ENCODE data around the gene RHBDL2. TPM values are rescaled to one million over a fixed set of nuclear protein-coding genes. Genes with fewer than 3 reads are reported as not detected.

The RHBDL2 gene
- total RNA-seq, 1 experiment from 2014 or later = 7.1 TPM

GRCh38 chr1:38962560-38962959 is 20.9 kb upstream of the RHBDL2 start:
- CTCF ChIA-PET = no interaction called here
- in situ Hi-C loops (cut with HindIII; ENCODE audit: low pct_unique_long_range_greater_than_20kb, low sequenced_read_pairs) = no loop called here
- H3K9me3 ChIP-seq (ENCODE audit: control insufficient read depth, insufficient read depth, low read depth, low read length) = no peaks in the 10 kb centered on the region
- ATAC-seq (no peak), DNase-seq (ENCODE audit: low read depth, low spot score) (no peak)
- POLR2A ChIA-PET = no interaction called here
- H3K4me3 ChIP-seq (ENCODE audit: low read depth in 2 of 2, low read length in 2 of 2) = no peak overlapping the region
- no TSS peak for BruUV-seq (replicated peaks)
- H3K27me3 ChIP-seq (ENCODE audit: control insufficient read depth, insufficient read depth, low read length) = no peaks in the 10 kb centered on the region
- H3K27ac ChIP-seq (ENCODE audit: low read length) = no peak overlapping the region
- H3K4me1 ChIP-seq (ENCODE audit: control insufficient read depth, insufficient read depth, low read length) = no peaks in the 10 kb centered on the region
- H3K36me3 ChIP-seq (ENCODE audit: control insufficient read depth, insufficient read depth, low read length) = no peaks in the 10 kb centered on the region
- TF ChIP-seq, protein P1, sequence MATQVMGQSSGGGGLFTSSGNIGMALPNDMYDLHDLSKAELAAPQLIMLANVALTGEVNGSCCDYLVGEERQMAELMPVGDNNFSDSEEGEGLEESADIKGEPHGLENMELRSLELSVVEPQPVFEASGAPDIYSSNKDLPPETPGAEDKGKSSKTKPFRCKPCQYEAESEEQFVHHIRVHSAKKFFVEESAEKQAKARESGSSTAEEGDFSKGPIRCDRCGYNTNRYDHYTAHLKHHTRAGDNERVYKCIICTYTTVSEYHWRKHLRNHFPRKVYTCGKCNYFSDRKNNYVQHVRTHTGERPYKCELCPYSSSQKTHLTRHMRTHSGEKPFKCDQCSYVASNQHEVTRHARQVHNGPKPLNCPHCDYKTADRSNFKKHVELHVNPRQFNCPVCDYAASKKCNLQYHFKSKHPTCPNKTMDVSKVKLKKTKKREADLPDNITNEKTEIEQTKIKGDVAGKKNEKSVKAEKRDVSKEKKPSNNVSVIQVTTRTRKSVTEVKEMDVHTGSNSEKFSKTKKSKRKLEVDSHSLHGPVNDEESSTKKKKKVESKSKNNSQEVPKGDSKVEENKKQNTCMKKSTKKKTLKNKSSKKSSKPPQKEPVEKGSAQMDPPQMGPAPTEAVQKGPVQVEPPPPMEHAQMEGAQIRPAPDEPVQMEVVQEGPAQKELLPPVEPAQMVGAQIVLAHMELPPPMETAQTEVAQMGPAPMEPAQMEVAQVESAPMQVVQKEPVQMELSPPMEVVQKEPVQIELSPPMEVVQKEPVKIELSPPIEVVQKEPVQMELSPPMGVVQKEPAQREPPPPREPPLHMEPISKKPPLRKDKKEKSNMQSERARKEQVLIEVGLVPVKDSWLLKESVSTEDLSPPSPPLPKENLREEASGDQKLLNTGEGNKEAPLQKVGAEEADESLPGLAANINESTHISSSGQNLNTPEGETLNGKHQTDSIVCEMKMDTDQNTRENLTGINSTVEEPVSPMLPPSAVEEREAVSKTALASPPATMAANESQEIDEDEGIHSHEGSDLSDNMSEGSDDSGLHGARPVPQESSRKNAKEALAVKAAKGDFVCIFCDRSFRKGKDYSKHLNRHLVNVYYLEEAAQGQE (IDR thresholded peaks at IDR 0.05; ENCODE audit: insufficient read depth in 1 of 2, low read depth in 2 of 2, low read length in 1 of 2) = no peak
- no peak for TF ChIP-seq TCF7L2 (IDR thresholded peaks at IDR 0.05; ENCODE audit: low read depth, low read length)
- TF ChIP-seq SIN3A (IDR thresholded peaks at IDR 0.05; ENCODE audit: borderline replicate concordance, insufficient read depth, low read depth, low read length) = no peak
- TF ChIP-seq CTCF (IDR thresholded peaks at IDR 0.05) = no peak
- no peak for TF ChIP-seq POLR2AphosphoS5 (IDR thresholded peaks at IDR 0.05; ENCODE audit: low read depth, low read length)
- intact Hi-C loops (cut with micrococcal nuclease; ENCODE audit: unreplicated experiment) = loop anchor here (10.0 kb wide), 1 partner anchor 88 kb away; the partner anchor contains the start of gene MYCBP

- no peak for ATAC-seq
Observed at GRCh38 chr1:38962113-38962512, 20.5 kb upstream of the RHBDL2 start.

More at GRCh38 chr1:38962113-38962512, 20.5 kb upstream of the RHBDL2 start:
- intact Hi-C loops (cut with micrococcal nuclease; ENCODE audit: unreplicated experiment) = loop anchor here (10.0 kb wide), 1 partner anchor 87 kb away; the partner anchor contains the start of gene MYCBP
- no peak overlapping the region for H3K4me3 ChIP-seq (ENCODE audit: low read depth in 2 of 2, low read length in 2 of 2)
- no peaks in the 10 kb centered on the region for H3K36me3 ChIP-seq (ENCODE audit: control insufficient read depth, insufficient read depth, low read length)
- no peaks in the 10 kb centered on the region for H3K4me1 ChIP-seq (ENCODE audit: control insufficient read depth, insufficient read depth, low read length)
- CTCF ChIA-PET = no interaction called here
- no peak overlapping the region for H3K27ac ChIP-seq (ENCODE audit: low read length)
- no peak for TF ChIP-seq CTCF (IDR thresholded peaks at IDR 0.05)
- no peak for TF ChIP-seq TCF7L2 (IDR thresholded peaks at IDR 0.05; ENCODE audit: low read depth, low read length)
- TF ChIP-seq, protein P1 (IDR thresholded peaks at IDR 0.05; ENCODE audit: insufficient read depth in 1 of 2, low read depth in 2 of 2, low read length in 1 of 2) = no peak
- no peak for TF ChIP-seq POLR2AphosphoS5 (IDR thresholded peaks at IDR 0.05; ENCODE audit: low read depth, low read length)
- no peaks in the 10 kb centered on the region for H3K27me3 ChIP-seq (ENCODE audit: control insufficient read depth, insufficient read depth, low read length)
- POLR2A ChIA-PET = interaction anchor here (0.5 kb wide), 1 partner anchor 646 kb away, joined by 4 read pairs; no protein-coding TSS in a partner anchor
- H3K9me3 ChIP-seq (ENCODE audit: control insufficient read depth, insufficient read depth, low read depth, low read length) = no peaks in the 10 kb centered on the region
- in situ Hi-C loops (cut with HindIII; ENCODE audit: low pct_unique_long_range_greater_than_20kb, low sequenced_read_pairs) = no loop called here
- DNase-seq (ENCODE audit: low read depth, low spot score) = no peak
- no TSS peak for BruUV-seq (replicated peaks)
